NCI-H524 (cell line): ENCODE data around the gene GTF2A1L.
"Not testable (repeated sequence)": the region's sequence is repeated elsewhere in the genome, so short reads cannot be mapped to it uniquely, and the experiment has no call there.

ENCODE experiments used
- DNase-seq, 2 experiments: peaks; one replicate each; lab custom pipeline; 2025; lab: John Stamatoyannopoulos, UW

GTF2A1L gene

DNA sequence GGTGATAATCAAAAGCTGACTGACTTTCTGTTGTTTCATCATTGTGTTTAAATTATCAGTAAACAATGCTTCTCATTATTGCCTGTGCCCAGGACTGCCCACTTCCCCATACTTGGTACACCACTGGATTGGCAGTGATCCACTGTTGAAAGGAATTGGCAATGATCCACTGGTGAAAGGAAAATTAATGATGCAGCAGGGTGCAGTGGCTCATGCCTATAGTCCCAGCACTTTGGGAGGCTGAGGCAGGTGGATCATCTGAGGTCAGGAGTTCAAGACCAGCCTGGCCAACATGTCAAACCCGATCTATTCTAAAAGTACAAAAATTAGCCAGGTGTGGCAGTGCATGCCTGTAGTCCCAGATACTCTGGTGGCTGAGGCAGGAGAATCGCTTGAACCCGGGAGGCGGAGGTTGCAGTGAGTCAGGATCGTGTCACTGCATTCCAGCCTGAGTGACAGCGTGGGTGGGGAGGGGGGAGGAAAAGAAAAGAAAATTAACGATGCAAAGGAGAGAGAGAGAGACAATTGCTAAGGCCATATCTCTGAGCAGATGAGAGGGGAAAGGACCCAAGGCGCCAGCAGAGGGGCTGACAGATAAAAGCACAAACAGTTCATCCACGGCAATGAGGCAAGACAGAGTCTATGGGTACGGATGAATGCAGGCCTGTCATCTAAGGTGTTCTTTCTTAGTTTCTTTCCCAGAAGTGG lies 10.2 kb upstream of the GTF2A1L start:
- no peak for DNase-seq

DNA sequence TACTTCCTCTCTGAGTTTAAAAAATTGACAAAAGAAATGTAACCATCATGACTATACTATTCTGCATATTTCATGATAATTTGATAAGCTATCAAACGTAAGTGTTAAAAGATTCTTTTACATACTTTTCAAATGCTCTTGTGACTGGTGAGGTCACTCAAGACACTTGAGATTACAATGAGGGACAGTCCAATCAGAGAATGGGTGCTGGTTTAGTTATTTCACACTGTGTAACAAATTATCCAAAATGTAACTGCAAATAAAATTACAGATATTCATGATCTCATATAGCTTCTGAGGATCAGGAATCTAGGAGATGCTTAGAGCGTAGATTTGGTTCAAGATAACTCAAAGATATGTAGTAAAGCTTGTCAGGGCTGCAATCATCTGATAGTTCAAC lies 4.4 kb upstream of the GTF2A1L start:
- no peak for DNase-seq

DNA sequence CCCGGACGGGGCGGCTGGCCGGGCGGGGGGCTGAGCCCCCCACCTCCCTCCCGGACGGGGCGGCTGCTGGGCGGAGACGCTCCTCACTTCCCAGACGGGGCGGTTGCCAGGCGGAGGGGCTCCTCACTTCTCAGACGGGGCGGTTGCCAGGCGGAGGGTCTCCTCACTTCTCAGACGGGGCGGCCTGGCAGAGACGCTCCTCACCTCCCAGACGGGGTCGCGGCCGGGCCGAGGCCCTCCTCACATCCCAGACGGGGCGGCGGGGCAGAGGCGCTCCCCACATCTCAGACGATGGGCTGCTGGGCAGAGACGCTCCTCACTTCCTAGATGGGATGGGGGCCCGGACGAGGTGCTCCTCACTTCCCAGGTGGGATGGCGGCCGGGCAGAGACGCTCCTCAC lies 3.1 kb upstream of the GTF2A1L start:
- not testable (repeated sequence) for DNase-seq

DNA sequence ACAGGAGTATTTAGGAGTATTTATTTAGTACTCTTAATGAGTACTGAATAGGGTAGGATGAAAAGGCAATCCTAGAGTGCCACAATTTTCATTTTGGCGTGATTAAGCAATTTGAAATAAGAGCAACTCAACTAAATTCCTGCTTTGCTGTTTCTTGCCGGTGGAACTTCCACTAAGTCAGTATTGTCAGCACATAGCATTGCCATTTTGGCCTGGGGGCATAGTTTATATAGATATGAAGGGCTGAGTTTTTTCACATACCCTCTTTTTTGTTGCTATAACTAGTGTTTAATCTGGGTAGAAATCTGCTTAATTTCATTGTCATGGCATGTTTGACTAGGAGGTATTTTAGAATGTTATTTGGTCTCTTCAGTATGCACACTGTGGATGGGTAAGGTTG lies 1.9 kb downstream of the GTF2A1L start:
- no peak for DNase-seq

DNA sequence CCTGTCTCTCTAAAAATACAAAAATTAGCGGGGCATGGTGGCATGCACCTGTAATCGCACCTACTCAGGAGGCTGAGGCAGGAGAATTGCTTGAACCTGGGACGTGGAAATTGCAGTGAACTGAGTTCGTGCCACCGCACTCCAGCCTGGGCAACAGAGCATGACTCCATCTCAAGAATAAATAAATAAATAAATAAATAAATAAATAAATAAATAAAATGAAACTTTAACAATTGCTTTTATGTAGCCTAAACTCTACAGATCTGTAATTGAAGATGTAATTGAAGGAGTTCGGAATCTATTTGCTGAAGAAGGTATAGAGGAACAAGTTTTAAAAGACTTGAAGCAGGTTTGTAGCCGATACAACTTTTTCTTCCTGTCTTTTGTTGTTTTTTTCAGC lies 2.9 kb downstream of the GTF2A1L start:
- DNase-seq = no peak

DNA sequence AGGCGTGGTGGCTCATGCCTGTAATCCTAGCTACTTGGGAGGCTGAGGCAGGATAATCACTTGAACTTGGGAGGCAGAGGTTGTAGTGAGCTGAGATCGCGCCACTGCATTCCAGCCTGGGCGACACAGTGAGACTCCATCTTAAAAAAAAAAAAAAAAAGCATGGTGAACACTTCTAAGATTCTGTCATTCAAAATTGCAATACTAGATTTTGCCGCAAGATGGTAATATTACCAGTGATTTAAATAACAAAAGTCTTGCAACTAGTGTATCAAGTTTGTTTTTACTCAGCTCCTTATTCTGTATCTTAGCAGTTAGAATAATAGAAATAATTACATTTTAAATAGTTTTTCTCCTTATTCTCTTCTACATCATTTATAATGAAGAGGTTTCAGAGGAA lies 5.0 kb downstream of the GTF2A1L start:
- DNase-seq = not testable (repeated sequence)

DNA sequence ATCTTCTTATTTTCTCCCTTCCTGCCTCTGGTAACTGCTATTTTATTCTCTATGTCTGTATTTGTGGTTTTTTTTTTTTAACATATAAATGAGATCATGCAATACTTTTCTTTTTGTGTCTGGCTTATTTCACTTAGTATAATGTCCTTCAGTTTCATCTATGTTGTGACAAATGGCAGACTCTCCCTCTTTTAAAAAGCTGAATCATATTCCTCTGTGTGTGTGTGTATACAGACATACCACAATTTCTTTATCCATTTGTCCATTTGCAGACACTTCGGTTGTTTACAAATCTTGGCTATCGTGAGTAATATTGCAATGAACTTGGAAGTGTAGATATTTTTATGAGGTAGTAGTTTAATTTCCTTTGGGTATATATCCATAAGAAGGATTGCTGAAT lies 7.0 kb downstream of the GTF2A1L start:
- no peak for DNase-seq

DNA sequence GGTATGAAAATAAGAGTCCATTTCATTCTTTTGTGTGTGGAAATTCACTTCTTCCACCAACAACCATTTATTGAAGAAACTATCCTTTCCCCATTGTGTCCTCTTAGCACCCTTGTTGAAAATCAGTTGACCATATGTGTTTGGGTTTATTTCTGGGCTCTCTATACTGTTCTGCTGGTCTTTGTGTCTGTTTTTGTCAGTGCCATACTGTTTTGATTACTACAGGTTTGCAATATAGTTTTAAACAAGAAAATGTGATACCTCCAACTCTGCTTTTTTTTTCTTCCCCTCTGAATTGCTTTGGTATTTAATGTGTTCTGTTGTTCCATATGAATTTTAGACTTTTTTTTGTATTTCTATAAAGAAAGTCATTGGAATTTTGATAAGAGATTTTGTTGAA lies 8.4 kb downstream of the GTF2A1L start:
- DNase-seq = no peak

DNA sequence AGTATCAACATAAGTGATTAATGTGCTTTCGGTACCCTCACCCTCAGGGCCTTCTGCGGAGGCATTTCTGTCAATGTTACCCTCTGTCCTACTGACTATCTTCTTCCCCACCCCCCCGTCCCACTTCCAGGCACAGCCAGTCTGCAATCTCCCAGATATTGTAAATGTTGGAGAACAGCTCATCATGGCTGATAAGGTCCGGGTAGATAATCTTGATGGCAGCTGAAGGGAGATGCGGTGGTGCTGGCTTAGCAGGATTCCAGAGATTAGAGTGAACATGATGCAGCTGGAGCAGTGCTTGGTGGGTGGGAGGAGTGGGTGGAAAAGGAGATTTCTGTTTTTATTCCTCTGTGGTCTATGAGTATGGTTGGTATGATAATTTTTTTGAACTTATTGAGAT lies 15.5 kb downstream of the GTF2A1L start:
- no peak for DNase-seq

DNA sequence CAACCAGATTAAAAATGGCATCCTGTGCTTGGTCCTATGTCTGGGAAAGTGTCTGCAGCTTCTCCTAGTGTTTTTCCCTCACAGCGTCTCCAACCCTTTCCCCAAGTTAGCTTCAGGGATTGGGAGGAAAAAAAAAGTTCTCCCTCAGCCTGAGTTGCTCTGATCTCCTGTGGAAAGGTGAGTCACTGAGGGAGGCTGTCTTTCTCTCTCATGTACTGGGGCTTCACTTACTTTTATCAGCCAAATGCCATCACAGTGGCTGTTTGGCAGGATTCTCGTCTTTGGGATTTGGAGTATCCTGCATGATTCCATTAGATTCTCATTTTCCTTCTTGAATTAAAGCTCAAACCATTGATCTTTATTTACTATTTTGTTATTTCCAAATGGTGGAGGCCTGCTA lies 18.1 kb downstream of the GTF2A1L start:
- DNase-seq = no peak

DNA sequence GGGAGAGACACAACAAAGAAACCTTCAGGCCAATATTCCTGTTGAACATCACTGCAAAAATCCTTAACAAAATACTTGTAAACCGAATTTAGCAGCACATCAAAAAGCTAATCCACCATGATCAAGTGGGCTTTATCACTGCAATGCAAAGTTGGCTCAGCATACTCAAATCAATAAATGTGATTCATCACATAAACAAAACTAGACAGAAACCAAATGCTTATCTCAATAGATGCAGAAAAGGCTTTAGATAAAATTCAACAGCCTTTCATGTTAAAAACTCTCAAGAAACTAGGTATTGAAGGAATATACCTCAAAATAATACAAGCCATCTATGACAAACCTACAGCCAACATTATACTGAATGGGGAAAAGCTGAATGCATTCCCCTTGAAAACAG lies 20.6 kb downstream of the GTF2A1L start:
- no peak for DNase-seq

DNA sequence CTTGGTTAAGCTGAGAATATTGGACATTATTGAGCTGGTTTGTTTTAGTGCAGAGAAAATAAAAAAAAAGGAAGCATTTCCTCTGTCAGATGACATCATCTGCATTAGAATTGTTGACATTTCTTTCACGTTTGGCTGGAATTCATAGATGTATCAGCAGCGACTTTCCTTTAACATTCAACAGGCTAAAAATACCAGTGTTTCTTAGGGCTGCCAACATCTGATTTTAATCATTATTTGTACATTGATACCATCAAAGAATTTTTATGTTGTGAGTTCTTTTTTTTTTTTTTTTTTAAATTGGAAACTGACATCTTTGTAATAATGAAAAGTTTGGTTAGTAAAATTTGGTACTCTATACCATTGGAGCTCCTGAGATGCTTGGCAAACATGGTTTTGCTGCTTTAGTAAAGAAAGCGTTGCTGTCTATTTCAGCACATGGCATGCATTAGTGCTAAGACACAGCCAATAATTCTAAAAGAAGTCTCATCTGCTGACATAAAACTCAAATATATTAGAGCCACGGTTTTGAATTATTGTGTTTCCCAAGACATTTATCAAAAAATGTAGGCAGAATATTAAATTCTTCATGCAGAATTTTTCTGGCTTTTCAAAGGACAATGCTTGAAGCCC lies 33.6 kb downstream of the GTF2A1L start:
- no peak for DNase-seq

DNA sequence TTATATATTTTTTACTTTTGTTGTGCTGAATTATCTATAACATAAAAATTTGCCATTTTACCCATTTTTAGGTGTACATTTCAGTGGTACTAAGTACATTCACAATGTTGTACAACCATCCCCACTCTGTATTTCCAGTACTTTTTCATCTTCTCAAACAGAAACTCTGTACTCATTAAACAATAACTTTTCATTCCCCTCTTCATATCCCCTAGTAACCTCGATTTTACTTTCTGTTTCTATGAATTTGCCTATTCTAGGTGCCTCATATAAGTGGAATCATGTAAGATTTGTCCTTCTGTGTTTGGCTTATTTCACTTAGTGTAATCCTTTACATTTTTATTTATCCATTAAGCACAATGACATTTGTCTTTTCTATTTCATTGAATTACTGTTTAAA lies 51.3 kb downstream of the GTF2A1L start:
- DNase-seq = no peak

DNA sequence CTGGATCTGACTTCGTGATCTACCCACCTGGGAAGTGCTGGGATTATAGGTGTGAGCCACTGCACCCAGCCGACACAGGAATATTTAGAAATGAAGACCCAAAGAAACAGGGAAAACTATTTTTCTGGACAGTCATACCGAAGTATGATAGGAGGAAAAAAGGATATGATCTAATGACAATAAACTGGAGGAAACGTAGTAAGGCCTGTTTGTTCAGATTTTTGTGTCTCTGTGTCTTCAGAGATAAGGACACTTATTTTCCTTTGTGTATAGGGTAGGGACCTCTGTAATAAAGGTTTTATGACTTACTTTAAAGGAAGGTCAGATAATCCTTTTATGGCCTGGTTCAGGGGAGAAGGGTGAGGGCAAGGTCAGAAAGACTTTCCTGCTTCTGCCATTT lies 55.9 kb downstream of the GTF2A1L start:
- no peak for DNase-seq

DNA sequence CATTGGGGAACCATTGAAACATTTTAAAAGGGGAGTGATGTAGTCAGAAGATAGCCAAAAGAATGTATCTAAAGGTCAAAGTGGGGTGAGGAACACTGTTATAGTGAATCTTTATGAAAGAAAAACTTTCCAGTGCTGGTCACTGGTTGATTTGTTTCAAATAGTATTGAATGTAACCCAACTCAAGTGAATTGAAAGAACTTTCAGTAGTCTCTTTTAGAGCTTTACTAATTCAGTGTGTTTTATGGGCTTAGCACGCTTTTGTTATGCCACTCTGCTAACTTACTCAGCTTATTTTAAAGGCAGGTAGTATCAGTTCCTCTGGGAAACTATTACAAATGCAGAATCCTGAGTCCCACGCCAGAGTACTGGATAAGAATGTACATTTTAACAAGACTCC lies 57.3 kb downstream of the GTF2A1L start:
- no peak for DNase-seq

DNA sequence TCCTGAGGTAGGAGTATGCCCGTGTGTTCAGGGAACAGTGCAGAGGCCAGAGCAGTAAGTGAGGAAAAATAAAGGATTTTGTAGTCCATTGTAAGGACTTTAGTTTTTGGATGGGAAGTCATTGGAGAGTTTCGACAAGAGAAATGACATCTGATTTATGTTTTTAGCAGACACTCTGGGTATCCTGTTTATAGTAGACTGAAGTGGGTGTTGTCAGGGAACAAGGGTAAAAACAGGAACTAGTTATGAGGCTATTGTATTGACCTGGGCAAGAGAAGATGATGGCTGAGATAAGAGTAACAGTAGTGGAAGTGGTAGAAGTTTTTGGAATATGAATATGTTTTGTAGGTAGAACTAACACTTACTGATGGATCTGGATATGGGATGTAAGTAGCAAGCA lies 59.8 kb downstream of the GTF2A1L start:
- DNase-seq = no peak

DNA sequence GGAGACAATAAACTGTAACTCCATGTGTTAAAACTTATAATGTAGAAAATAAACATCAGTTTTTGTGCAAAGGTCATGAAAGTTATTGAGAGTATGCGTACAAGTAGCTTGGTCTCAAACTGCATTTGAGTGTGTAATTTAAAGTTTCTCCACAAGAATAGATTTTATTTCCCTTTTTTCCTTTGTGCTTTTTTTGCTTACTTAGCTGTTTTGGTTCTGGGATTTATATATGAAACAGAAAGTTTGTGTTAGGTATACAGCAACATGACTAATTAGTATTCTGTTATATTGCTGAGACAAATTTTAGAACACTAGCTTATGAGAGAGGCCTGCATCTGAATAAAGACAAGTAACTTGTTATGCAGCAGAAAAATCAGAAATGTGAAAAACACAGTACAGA lies 67.5 kb downstream of the GTF2A1L start:
- DNase-seq = no peak

DNA sequence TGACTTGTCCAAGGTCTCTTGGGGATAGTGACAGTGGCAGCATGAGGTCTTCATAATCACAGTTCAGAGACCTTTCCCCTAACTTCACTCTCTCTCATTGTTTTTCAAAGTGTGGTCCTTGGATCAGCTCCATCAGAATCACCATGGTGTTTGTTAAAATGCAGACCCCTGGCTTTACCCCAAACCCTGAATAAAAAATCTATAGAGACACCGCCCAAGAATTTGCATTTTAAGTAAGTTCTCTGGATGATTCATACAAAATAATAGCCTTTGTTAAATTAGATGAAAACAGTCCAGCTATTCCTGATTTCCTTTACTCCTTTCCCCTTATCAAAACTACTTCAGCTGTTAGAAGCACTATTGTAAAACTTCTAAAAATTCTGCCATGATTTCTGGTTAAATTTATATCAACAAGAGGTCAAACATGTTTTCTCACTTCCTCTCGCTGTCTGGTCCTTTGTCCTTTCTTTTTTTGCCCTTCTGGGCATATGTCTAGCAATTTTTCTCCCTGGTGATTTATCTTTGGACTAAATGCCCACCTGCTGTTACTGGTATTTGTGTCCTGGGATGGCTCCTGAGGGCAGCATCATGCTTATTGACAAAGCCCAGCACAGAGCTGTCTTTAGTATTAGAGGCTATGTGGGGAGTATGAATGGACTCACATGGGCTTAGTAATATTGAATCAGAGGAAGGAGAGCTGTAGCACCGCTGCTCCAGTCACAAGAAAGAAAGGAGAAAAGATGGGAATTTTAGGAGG lies 74.5 kb downstream of the GTF2A1L start:
- DNase-seq = no peak

DNA sequence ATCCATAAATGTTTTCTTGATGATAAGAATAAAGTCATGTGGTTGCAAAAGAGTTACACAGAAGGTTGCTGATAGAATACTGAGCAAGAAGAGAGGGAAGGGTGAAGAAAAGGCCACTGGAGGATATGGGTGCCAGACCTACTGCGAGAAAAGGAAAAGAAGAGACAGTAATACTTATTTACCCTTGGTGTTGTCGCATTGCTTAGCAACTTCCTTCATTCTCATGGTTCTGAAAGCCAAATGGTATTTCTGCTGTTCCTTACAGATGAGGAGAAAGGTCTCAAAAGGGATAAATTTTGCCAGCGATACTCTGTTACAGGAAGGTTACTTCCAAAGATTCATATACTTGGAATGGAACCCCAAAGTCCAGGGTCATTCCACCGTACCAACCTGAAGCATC lies 75.4 kb downstream of the GTF2A1L start:
- DNase-seq = no peak

DNA sequence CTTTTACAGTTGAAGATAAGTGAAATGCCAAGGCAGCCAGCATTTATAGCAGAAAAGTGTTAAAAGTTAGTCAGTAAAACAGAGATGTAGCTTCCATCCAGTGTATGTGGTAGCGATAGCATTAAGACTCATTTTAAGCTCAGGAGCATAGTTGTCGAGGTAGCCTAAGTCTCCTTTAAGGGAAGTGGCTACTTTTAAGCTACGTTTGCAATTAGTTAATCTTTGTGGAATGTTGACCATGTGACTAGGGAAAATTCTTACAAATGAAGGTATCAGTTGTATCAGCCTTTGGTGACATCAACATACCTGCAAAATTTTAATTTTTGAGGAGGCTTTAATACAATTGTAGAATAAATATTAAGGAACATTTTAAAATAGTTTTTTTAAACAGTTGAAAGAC lies 76.0 kb downstream of the GTF2A1L start:
- no peak for DNase-seq

DNA sequence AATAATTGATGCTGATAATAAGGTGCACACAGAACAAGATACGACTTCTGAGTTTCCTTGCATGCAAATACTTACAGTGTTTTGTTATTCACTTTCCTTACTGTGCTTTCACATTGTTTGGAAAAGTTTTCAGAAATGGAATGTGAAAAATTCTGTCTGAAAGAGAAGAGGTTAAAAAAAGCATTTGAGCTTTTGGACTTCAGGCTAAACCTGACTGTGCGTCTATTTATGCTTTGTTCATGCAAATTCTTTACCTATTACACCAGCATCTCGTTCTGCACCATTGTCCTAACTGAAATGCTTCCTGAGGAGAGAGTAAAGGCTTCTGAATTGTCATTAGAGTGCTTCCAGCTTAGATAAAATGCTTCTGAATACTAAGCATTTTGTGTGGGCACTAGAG lies 76.5 kb downstream of the GTF2A1L start:
- no peak for DNase-seq

DNA sequence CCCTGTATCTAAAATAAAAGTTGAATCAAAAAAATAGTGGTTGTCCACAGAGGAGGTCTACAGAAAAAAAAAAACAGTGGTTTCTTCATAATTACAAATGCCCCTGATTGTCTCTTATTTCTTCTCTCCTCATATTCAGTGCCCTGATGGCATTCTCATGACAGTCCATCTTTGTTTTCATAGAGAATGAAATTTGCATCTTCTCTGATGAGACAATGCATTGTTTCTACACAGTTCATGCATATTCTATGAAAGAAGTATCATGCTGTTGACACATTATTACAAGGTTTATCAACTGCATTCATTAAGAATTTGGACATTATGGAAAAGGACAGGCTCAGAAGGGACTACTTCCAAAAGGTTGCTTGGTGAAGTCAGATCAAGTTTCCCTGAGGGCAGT lies 78.3 kb downstream of the GTF2A1L start:
- DNase-seq = no peak

DNA sequence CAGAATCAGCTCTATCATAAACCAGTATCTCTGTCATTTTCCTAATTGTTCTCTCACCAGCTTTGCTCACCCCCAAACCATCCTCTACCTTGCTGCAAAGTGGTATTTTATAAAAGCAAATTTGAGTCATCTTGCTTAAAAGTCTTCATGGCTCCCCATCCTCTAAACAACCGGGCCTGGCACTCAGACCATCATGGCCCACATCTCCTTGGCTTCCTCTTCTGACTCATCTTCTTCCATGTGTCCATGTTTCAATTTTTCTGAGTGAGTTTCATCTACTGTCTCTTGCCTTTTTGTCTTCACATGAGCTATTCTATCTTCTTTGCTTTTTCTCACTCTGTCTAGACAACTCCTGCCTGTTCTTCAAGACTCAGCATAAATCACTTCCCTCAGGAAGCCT lies 79.2 kb downstream of the GTF2A1L start:
- no peak for DNase-seq
